PC-3 (cell line): Measurements from ENCODE around the gene YPEL2.

Experiments used
- EZH2 ChIP-seq: fragments of 300-600 bp; sonication (generic); IDR thresholded peaks from one replicate; pipeline ENCODE4 v1.6.1; 2017; ENCODE audit warnings: antibody characterized with exemption, mild to moderate bottlenecking, low read length; ENCODE audit not compliant: unreplicated experiment
- EZH2phosphoT487 ChIP-seq: fragments of 300-600 bp; sonication (generic); IDR thresholded peaks from 2 replicates; pipeline ENCODE4 v1.6.1; 2018; ENCODE audit warnings: mild to moderate bottlenecking, antibody characterized with exemption, low read length, borderline replicate concordance
- TF ChIP-seq, protein P1 (sequence below): fragments of 300-600 bp; sonication (generic); conservative IDR thresholded peaks from 2 replicates; pipeline ENCODE4 v1.5.1; 2017; ENCODE audit warnings: antibody characterized with exemption, low read depth, mild to moderate bottlenecking, low read length

DNA sequence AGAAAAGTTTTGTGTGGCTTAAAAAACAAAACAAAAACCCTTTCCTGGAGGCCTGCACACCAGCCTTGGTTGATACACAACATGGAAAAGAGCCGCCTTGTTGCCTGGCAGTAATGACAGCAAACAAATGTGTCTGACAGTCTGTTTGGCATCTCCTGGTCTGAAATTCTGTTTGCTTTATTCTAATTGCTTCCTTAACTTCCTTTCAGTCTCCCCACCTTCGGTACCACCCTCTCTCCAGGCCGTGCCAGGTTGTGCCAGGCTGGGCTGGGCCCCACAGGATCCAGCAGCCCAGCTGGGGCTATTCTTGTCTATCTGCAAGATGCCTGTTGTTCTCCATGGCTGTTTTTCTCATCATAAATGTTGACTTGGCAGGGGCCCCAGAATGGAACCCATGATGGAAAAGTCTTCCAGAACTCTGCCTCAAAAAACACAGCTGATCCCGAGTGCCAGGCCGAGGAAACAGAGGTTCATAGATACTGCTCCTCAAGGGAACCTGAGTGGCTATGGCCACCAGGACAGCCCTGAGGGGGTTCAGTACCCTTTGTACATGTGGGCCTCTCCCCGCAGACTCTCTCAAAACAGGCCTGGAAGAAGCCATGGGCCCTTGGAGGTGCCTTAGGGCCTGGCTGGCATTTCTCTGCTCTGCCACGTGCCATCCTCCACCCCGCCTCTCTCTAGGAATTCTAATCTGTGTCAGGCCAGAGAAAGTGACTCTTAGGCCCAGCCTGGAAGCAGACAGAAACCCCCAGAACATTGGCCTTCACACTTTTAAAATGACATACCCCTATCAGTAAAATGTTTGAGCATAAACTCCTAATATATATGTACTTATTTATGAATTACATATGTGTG is 50.5 kb downstream of the YPEL2 start:
- TF ChIP-seq, protein P1, sequence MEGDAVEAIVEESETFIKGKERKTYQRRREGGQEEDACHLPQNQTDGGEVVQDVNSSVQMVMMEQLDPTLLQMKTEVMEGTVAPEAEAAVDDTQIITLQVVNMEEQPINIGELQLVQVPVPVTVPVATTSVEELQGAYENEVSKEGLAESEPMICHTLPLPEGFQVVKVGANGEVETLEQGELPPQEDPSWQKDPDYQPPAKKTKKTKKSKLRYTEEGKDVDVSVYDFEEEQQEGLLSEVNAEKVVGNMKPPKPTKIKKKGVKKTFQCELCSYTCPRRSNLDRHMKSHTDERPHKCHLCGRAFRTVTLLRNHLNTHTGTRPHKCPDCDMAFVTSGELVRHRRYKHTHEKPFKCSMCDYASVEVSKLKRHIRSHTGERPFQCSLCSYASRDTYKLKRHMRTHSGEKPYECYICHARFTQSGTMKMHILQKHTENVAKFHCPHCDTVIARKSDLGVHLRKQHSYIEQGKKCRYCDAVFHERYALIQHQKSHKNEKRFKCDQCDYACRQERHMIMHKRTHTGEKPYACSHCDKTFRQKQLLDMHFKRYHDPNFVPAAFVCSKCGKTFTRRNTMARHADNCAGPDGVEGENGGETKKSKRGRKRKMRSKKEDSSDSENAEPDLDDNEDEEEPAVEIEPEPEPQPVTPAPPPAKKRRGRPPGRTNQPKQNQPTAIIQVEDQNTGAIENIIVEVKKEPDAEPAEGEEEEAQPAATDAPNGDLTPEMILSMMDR, result no peak
- TF ChIP-seq EZH2 (no peak), EZH2phosphoT487 (no peak)
